GM12878 (cell line): ENCODE measurements around the gene CHD6.

ENCODE experiments used
- RAD21 ChIP-seq: IDR thresholded peaks from 2 replicates; pipeline ENCODE4 v1.6.1; 2011; ENCODE audit warnings: mild to moderate bottlenecking, low read depth, low read length, moderate library complexity; ENCODE audit not compliant: insufficient read depth
- SP1 ChIP-seq: IDR thresholded peaks from one replicate; pipeline ENCODE4 v1.6.1; 2011; ENCODE audit warnings: low read depth, low read length

DNA sequence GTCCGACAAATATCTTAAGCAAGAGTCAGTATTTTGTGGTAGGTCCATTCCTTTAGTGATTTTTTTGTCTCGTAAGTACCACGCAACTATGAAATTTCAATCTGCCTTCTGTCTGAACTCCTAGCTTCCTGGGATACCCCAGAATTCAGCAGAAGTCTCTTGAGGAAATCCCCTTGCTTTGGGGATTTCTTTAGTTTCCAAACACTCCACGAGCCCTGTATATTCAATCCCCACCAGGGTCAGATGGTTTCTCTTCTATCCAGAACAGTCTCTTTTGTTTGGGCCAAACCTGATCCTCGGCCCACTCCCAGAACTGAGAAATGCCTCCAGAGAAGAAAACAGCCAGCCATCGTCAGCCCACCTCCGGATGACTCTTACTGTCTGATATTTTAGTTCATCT is 113.0 kb downstream of the CHD6 start:
- no peak for TF ChIP-seq SP1
- no peak for TF ChIP-seq RAD21
